ENCODE measurements around the gene PLEKHM2.

The PLEKHM2 gene

GRCh38 chr1:15712168-15712567 is 28.0 kb downstream of the PLEKHM2 start:
- H3K4me3 ChIP-seq (ENCODE audit: low read length) = no peak overlapping the region
- H3K36me3 ChIP-seq (ENCODE audit: insufficient read depth, low read length) = peaks cover 13% of the 10 kb centered on the region
- H3K4me1 ChIP-seq (ENCODE audit: insufficient read depth, low read length) = no peaks in the 10 kb centered on the region
- H3K27me3 ChIP-seq (ENCODE audit: insufficient read depth, low read length) = no peaks in the 10 kb centered on the region
- H2AFZ ChIP-seq (ENCODE audit: low read depth, low read length) = no peak overlapping the region
- H3K9me3 ChIP-seq (ENCODE audit: low read length) = no peaks in the 10 kb centered on the region

- Histone ChIP-seq H3K9me3 (ENCODE audit: low read length) (no peaks in the 10 kb centered on the region), H3K4me1 (ENCODE audit: insufficient read depth, low read length) (no peaks in the 10 kb centered on the region), H3K27me3 (ENCODE audit: insufficient read depth, low read length) (no peaks in the 10 kb centered on the region), H3K4me3 (ENCODE audit: low read length) (no peak overlapping the region), H3K36me3 (ENCODE audit: insufficient read depth, low read length) (peaks cover 32% of the 10 kb centered on the region), H2AFZ (ENCODE audit: low read depth, low read length) (no peak overlapping the region)
These were observed 30.5 kb downstream of the PLEKHM2 start for GRCh38 chr1:15714406-15715136.

- peaks cover 47% of the 10 kb centered on the region for H3K36me3 ChIP-seq (ENCODE audit: insufficient read depth, low read length)
- no peak overlapping the region for H2AFZ ChIP-seq (ENCODE audit: low read depth, low read length)
- no peaks in the 10 kb centered on the region for H3K27me3 ChIP-seq (ENCODE audit: insufficient read depth, low read length)
- no peaks in the 10 kb centered on the region for H3K9me3 ChIP-seq (ENCODE audit: low read length)
- H3K4me3 ChIP-seq (ENCODE audit: low read length) = no peak overlapping the region
- H3K4me1 ChIP-seq (ENCODE audit: insufficient read depth, low read length) = no peaks in the 10 kb centered on the region
These were observed 33.5 kb downstream of the PLEKHM2 start for GRCh38 chr1:15717418-15718125.

GRCh38 chr1:15718199-15718601 is 34.1 kb downstream of the PLEKHM2 start:
- no peaks in the 10 kb centered on the region for H3K27me3 ChIP-seq (ENCODE audit: insufficient read depth, low read length)
- peaks cover 52% of the 10 kb centered on the region for H3K36me3 ChIP-seq (ENCODE audit: insufficient read depth, low read length)
- no peaks in the 10 kb centered on the region for H3K9me3 ChIP-seq (ENCODE audit: low read length)
- H3K4me1 ChIP-seq (ENCODE audit: insufficient read depth, low read length) = no peaks in the 10 kb centered on the region
- no peak overlapping the region for H3K4me3 ChIP-seq (ENCODE audit: low read length)
- H2AFZ ChIP-seq (ENCODE audit: low read depth, low read length) = no peak overlapping the region

GRCh38 chr1:15719381-15720120 is 35.4 kb downstream of the PLEKHM2 start:
- Histone ChIP-seq H3K36me3 (ENCODE audit: insufficient read depth, low read length) (peaks cover 52% of the 10 kb centered on the region), H2AFZ (ENCODE audit: low read depth, low read length) (no peak overlapping the region), H3K4me3 (ENCODE audit: low read length) (no peak overlapping the region), H3K4me1 (ENCODE audit: insufficient read depth, low read length) (no peaks in the 10 kb centered on the region), H3K9me3 (ENCODE audit: low read length) (no peaks in the 10 kb centered on the region), H3K27me3 (ENCODE audit: insufficient read depth, low read length) (no peaks in the 10 kb centered on the region)

DNA sequence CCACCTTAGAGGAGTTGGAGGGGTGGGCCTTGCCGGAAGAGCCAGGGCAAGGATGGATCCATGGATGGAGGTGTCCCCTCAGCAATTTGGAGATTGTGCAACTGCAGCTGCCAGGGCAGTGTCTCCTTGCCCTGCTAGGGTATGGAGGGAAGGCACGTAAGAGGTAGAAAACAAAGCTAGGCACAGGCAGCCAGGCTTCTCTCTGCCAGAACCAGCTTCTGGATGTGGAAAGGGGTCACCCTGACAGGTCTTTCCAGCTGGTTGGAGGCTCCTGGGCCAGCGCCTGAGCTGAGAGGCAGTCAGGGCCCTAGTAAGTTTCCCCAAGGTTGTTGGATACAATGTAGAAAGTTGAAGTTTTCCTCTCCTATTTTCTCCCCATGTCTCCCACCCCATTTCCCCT is 36.7 kb downstream of the PLEKHM2 start:
- H3K9me3 ChIP-seq (ENCODE audit: low read length) = no peaks in the 10 kb centered on the region

DNA sequence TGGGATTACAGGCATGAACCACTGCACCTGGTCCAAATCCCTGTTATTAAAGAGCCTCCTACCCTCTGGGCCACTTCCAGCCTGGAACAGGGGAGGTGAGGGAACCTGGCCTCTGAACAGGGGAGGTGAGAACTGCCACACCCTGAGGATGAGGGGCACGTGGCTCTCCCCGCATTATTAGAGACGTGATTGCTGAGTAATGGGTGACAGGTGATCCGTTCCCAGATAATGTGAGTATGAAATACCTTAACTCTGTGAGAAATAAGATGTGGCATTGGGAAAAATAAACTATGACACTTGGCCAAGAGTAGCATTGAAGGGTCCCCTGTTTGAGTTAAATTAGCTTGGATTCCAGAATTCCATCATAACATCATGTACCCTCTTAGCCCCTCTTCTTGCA is 38.3 kb downstream of the PLEKHM2 start:
- no peak overlapping the region for H3K4me3 ChIP-seq (ENCODE audit: low read length)
- no peaks in the 10 kb centered on the region for H3K27me3 ChIP-seq (ENCODE audit: insufficient read depth, low read length)
- H3K36me3 ChIP-seq (ENCODE audit: insufficient read depth, low read length) = peaks cover 58% of the 10 kb centered on the region
- no peak overlapping the region for H2AFZ ChIP-seq (ENCODE audit: low read depth, low read length)
- no peaks in the 10 kb centered on the region for H3K4me1 ChIP-seq (ENCODE audit: insufficient read depth, low read length)
- H3K9me3 ChIP-seq (ENCODE audit: low read length) = no peaks in the 10 kb centered on the region

More for the DNA sequence above, 36.7 kb downstream of the PLEKHM2 start:
- H2AFZ ChIP-seq (ENCODE audit: low read depth, low read length) = no peak overlapping the region
- H3K36me3 ChIP-seq (ENCODE audit: insufficient read depth, low read length) = peaks cover 58% of the 10 kb centered on the region
- H3K4me3 ChIP-seq (ENCODE audit: low read length) = no peak overlapping the region
- H3K27me3 ChIP-seq (ENCODE audit: insufficient read depth, low read length) = no peaks in the 10 kb centered on the region
- H3K4me1 ChIP-seq (ENCODE audit: insufficient read depth, low read length) = no peaks in the 10 kb centered on the region

- H3K36me3 ChIP-seq (ENCODE audit: insufficient read depth, low read length) = peaks cover 59% of the 10 kb centered on the region
- no peaks in the 10 kb centered on the region for H3K9me3 ChIP-seq (ENCODE audit: low read length)
- H2AFZ ChIP-seq (ENCODE audit: low read depth, low read length) = no peak overlapping the region
- no peaks in the 10 kb centered on the region for H3K27me3 ChIP-seq (ENCODE audit: insufficient read depth, low read length)
- no peak overlapping the region for H3K4me3 ChIP-seq (ENCODE audit: low read length)
- H3K4me1 ChIP-seq (ENCODE audit: insufficient read depth, low read length) = no peaks in the 10 kb centered on the region
These were observed 38.9 kb downstream of the PLEKHM2 start for GRCh38 chr1:15722836-15723532.

DNA sequence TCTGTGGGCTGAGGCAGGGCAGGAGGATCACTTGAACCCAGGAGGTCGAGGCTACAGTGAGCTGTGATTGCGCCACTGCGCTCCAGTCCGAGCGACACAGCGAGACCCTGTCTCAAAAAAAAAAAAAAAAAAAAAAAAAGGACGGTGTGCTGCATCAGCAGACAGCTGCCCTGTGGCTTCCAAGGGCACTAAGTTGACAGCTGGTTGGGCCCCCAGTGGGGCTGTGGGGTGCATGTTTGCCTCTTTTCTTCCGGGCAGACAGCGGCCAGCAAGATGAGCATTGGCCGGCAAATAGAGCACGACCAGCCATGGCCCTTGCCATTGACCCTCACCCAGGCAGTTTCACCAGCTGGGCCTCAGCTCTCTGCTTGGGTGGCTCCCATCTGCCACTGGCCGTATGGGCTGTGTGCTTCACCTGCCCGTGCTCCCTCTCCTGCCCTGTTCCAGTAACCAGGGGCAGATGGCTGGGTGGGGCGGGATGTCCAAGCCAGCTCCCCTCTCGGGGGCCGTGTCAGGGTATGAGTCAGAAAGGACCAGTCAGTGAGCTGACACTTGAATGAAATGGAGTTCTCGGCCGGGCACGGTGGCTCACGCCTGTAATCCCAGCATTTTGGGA is 39.6 kb downstream of the PLEKHM2 start:
- Histone ChIP-seq H2AFZ (ENCODE audit: low read depth, low read length) (no peak overlapping the region), H3K36me3 (ENCODE audit: insufficient read depth, low read length) (peaks cover 61% of the 10 kb centered on the region), H3K4me3 (ENCODE audit: low read length) (no peak overlapping the region), H3K9me3 (ENCODE audit: low read length) (no peaks in the 10 kb centered on the region), H3K27me3 (ENCODE audit: insufficient read depth, low read length) (no peaks in the 10 kb centered on the region), H3K4me1 (ENCODE audit: insufficient read depth, low read length) (no peaks in the 10 kb centered on the region)

GRCh38 chr1:15724949-15725880 is 41.1 kb downstream of the PLEKHM2 start:
- H3K4me1 ChIP-seq (ENCODE audit: insufficient read depth, low read length) = no peaks in the 10 kb centered on the region
- H3K36me3 ChIP-seq (ENCODE audit: insufficient read depth, low read length) = peaks cover 59% of the 10 kb centered on the region

GRCh38 chr1:15726508-15726907 is 42.4 kb downstream of the PLEKHM2 start:
- Histone ChIP-seq H3K9me3 (ENCODE audit: low read length) (no peaks in the 10 kb centered on the region), H3K27me3 (ENCODE audit: insufficient read depth, low read length) (no peaks in the 10 kb centered on the region), H2AFZ (ENCODE audit: low read depth, low read length) (no peak overlapping the region), H3K4me1 (ENCODE audit: insufficient read depth, low read length) (no peaks in the 10 kb centered on the region), H3K36me3 (ENCODE audit: insufficient read depth, low read length) (peaks cover 61% of the 10 kb centered on the region), H3K4me3 (ENCODE audit: low read length) (no peak overlapping the region)

More at GRCh38 chr1:15724949-15725880, 41.1 kb downstream of the PLEKHM2 start:
- Histone ChIP-seq H3K4me3 (ENCODE audit: low read length) (no peak overlapping the region), H3K27me3 (ENCODE audit: insufficient read depth, low read length) (no peaks in the 10 kb centered on the region), H3K9me3 (ENCODE audit: low read length) (no peaks in the 10 kb centered on the region), H2AFZ (ENCODE audit: low read depth, low read length) (no peak overlapping the region)

DNA sequence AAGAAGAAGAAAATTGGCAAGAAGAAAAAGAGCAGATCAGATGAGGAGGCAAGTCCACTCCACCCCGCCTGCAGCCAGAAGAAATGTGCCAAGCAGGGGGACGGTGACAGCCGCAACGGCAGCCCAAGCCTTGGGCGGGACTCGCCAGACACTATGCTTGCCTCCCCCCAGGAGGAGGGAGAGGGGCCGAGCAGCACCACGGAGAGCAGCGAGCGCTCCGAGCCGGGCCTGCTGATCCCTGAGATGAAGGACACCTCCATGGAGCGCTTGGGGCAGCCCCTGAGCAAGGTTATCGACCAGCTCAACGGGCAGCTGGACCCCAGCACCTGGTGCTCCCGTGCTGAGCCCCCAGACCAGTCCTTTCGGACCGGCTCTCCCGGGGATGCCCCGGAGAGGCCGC is 42.9 kb downstream of the PLEKHM2 start:
- Histone ChIP-seq H2AFZ (ENCODE audit: low read depth, low read length) (no peak overlapping the region), H3K9me3 (ENCODE audit: low read length) (no peaks in the 10 kb centered on the region), H3K4me1 (ENCODE audit: insufficient read depth, low read length) (no peaks in the 10 kb centered on the region), H3K36me3 (ENCODE audit: insufficient read depth, low read length) (peaks cover 63% of the 10 kb centered on the region), H3K4me3 (ENCODE audit: low read length) (no peak overlapping the region), H3K27me3 (ENCODE audit: insufficient read depth, low read length) (no peaks in the 10 kb centered on the region)
